ENCODE data around the gene B4GALNT2. TPM values are rescaled to one million over a fixed set of nuclear protein-coding genes. Genes with fewer than 3 reads are reported as not detected.

Gene B4GALNT2
- total RNA-seq, 1 donor from 2014 or later: not detected

DNA sequence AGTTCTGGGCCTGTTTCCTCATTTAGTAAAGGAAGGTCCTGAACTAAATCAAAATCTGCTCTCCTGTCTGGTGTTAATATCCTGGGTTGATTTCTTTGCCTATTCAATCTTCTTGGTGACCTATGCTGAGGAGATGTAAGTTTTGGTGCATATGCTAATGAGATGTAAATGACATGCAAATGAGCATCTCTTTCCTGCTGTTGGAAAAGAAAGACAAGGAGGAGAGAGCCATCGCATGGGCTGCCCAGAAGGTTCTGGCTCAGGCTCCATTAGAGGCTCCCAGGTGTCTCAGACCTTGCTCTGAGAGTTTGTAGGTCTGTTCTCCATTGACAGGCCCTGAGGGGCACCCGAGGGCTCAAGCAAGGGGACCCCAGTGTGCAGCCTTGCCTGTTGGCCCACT, 81.3 kb downstream of the B4GALNT2 start:
- no peak for DNase-seq

DNA sequence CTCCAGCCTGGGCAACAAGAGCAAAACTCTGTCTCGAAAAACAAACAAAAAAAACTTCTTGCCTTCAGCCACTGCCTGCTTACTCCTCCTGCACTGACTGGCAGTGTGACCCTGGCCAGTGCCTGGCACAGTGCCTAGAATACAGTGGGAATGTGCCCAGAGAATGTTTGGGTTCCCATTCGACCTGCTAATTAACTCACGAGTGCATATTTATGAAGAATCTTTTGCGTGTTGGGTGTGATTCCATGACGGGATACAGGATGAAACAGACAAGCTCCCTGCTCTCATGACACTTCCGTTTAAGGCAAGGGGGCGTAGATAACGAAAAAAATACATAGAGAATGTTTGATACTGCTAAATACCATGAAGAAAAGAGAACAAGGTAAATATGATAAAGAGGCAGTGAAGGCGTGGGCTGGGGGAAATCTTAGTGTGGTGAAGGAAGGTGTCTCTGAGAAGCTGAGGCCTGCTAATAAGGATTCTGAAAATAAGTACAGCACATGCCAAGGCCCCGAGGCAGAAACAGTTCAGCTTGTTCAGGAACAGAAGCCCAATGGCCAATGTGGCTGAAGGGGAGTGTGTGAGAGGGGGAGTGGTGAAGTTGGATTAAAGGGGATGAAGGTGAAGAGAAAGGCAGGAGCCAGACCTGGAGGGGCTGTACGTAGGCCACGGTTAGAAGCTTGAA, 82.2 kb downstream of the B4GALNT2 start:
- no peak for DNase-seq

DNA sequence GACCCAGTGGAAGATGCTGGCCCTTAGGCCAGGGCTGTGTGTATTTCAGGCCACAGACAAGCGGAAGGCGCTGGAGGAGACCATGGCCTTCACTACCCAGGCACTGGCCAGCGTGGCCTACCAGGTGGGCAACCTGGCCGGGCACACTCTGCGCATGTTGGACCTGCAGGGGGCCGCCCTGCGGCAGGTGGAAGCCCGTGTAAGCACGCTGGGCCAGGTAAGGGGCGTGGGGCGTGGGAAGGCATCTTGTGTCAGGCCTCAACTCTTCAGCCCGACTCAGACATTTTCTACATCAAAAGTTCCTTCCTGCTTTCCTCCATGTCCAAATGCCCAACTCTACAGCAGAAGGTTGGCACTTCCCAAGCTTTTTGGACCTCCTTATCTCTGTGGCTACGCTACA, 83.9 kb downstream of the B4GALNT2 start:
- no peak for DNase-seq

DNA sequence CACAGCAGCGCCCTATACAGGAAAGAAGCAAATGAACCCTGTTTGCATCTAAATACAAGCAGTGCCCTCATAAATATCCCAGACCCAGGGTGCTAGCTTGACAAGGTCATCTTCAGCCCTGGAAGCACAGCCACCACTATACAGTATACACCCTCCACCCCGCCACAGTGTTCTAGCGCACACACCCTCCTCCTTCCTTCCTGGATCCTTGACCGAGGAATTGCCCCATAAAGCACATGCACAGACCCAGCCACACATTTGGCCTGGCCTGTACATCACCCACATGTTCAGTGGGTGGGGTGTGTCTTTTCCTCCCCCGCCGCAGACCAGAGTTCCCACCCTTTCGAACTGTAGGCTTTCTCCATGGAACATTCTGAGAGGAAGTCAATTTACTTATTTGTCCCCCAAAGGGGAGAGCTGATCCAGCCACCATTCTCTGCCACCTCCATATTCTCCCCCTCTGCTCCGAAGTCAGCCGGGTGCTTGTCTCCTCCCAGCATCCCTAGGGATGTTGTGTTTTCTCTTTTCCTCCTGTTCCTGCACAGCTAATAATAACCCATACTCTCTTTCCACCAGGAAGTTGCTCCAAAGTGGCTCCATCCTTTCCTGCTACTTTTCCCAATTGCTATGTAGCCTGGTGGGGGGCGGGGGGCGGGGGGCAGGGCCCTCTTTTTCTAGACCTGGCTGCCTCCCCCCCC, 84.5 kb downstream of the B4GALNT2 start:
- no peak for DNase-seq

DNA sequence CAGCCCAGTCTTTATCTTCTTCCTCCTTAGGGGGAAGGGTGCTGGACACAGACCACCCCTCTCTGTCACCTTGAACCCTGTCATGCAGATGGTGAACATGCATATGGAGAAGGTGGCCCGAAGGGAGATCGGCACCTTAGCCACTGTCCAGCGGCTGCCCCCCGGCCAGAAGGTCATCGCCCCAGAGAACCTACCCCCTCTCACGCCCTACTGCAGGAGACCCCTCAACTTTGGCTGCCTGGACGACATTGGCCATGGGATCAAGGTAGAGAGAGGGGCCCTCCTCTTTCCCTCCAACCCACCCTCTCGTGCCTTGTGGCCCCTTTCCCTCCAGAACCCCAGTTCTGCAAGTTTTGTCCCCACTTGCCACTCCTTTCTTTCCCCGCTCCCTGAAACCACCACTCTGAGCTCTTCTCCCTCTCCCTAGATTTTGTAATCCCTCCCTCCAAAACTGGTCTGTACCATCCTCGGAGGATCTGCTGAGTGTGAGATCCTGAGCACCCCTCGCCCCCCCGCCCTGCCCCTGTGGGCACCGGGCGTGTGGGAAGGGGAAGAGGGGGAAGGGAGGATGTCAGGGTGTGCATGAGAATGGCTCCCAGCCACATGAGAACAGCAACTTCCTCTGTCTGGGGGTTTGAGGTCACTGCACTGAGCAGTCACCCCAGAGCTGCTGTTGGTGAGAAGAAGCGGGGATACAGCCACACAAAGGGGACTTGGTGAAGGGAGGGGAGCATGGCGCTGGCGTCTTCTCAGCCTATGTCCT, 85.3 kb downstream of the B4GALNT2 start:
- DNase-seq: no peak

DNA sequence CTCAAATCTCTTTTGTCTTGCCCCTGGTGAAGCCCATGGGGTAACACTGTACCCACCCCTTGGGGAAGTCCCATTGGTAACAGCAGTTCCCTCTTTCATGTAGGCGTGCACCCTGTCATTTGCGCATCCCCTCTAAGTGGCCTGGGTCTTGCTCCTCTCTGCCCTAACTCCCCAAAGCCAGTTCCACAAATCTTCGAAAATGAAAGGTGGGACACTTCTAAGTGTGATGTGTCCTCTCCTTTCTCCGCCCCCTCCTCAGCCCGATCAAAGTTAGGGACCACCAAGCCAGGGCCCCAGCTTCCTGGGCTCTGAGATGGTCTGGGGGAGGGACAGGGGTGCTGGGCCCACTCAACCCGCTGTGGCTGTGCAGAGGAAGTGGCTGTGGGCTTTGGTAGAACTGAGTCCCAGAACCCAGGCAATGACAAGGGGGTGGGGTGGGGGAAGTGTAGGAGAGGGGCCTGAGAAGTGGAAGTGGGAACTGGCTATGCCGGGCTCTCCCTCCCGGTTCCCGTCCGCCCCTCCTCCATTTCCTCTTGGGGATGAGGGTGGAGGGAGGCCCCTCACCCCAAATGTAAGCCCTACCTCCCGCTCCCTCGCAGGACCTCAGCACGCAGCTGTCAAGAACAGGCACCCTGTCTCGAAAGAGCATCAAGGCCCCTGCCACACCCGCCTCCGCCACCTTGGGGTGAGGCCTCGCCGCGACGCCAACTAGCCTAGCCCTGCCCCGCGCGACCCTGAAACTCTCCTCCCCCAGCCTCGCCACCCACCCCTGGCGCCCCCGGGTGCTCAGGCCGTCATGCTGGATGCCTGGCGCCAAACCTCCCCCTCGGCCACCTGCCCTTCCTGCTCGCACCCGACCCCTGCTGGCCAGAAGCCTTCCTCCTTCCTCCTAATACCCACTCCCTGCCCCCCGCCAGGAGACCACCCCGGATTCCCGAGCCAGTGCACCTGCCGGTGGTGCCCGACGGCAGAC, 86.7 kb downstream of the B4GALNT2 start:
- DNase-seq: no peak

DNA sequence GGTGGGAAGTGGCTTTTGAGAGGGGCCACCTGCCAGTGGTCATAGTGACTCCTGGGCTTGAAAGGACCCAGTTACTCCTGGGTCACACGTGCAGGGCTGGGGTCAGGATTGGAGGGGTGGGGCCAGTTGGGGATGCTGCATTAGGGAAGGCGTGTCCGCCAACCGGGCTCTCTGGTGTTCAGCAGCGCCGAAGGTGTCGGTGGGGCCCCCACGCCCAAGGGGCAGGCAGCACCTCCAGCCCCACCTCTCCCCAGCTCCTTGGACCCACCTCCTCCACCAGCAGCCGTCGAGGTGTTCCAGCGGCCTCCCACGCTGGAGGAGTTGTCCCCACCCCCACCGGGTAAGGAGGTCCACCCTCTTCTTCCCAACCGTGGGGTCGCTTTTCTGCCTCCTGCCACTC, 87.4 kb downstream of the B4GALNT2 start:
- no peak for DNase-seq

DNA sequence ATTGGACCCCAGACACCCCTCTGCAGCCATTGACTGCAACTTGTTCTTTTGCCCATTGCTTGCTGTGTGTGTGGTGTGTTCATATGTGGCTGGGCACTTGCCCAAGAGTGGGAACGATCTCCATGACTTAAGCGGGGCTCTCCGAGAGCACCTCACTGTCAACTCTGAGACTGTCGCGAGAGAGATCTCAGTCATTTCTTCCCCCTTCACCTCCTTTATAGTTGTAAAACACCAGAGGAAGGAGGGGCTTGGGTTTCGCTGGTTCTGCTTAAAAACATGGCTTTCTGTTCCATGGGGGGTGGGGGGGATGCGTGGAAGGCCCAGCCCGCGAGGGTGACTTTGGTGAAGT, 90.6 kb downstream of the B4GALNT2 start:
- DNase-seq: no peak

DNA sequence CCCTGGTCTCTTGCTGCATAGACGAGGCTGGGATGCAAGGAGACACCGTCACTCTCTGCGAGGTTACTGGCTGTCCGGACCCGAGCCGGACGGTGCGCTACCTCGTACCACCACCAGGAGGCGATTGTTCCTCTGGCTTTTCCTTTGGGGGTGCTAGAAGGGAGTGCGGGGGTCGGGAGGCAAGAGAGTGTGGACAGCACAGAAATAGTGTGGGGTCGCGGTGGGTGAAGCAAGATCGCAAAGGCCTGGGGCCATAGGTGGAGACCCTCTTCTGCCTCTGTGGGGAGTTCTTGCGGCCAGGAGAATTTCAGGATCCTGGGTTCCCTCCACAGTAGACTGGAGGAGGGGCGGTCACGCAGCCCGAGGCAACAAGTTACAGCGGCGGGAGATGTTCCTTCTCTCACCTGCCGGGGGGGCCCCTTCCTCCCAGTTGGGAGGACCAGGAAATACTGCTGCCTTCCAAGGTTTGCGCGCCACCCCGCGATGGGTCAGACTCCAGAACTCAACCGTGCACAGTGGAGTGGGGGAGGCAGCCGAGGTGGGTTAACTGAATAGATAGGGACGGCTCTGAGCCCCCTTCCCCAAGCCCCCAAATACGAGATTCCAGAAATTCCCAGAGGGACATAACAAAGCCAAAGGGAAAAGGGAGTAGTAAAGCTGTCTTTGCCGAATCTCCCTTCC, 91.1 kb downstream of the B4GALNT2 start:
- DNase-seq: no peak

DNA sequence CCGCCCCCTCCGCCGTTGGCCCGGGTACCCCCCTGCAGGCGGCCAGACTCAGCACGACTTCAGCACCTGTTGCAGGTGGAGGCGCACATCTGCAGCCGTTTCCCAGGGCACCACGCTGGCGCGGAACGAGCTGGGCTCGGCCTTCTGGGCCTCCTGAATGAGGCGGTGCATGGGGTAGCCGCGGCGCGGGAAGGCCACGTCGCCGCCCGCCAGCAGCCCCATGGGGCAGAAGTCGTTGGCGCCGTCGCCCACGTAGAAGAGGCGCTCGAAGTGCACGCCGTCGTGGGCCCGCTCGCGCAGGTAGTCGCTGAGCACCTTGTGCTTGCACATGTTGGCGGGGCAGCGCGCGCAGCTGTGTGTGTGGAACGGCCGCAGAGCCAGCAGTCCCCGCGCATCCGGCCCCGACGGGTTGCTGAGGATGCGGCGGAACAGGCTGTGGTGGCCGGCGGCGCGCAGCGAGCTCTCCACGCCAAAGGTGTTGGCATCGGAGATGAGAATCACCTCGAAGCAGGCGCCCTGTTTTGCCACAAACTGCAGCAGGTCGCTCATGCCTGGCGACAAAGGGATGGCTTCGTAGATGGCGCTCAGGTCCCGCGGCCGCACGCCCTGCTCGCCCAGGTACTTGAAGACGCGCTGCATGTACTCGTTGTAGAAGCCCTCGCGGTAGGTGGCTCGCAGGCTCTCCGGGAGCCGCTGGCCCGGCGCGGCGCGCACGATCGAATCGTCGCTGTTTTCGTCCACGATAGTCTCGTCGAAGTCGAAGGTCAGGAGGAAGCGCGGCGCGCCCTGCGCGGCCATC, 91.8 kb downstream of the B4GALNT2 start:
- no peak for DNase-seq

DNA sequence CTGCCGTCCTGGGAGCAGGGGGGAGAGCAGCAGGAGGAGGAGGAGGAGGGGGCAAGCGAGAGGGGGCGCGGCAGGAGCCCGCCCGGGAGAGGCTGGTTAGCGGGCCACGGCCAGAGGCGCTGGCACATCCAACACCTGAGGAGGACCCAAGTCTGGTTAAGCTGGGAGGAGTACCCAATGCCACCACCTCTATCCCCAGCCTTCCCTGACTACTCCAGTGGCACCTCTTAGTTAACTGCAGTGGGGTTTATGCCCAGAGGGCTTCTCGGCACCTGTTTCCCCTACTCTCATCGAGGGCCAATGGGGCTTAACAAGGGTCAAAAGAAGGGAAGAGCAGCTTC, 92.4 kb downstream of the B4GALNT2 start:
- no peak for DNase-seq

DNA sequence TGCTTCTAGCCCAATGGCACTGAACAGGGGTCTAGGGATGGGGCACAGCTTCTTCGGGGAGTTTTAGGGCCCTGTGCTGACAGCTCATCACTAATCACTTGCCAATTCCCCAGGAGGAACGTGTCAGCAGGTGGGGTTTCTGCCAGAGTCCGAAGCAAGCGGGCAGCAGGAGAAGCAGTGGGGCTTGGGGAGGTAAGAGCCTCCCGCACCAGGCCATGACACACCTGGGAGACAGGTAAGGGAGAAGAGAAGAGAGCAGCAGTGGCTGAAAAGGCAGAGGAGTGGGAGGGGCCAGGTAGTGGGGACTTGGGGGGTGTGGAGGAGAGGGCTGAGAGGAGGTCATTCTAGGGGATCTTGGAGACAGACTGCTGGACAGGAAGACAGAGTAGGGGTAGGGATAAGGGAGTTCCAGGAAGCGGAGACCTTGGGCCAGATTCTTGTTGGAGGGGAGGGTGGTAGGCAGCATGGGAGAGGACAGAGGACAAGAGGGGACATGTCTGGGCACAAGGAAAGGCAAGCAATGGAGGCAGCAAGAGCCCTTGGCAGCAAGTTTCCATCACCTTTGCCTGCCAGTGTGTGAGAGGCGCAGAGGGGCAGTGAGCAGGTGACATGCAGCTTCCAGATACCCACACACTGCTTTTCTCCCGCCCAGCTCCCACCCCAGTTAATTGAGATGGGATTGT, 93.1 kb downstream of the B4GALNT2 start:
- no peak for DNase-seq

Other genes with a start within 250 kb of the B4GALNT2 start
- 19.0 TPM for gene ATP5MC1, start 240.0 kb upstream of the B4GALNT2 start, total RNA-seq
- gene UBE2Z, start 224.4 kb upstream of the B4GALNT2 start, total RNA-seq: 60.0 TPM
- 38.4 TPM for gene SNF8, start 187.9 kb upstream of the B4GALNT2 start, total RNA-seq
- gene GIP, start 164.2 kb upstream of the B4GALNT2 start, total RNA-seq: not detected
- 1.9 TPM for gene IGF2BP1, start 135.4 kb upstream of the B4GALNT2 start, total RNA-seq
- gene GNGT2, start 77.8 kb downstream of the B4GALNT2 start, total RNA-seq: 0.31 TPM
- 0.62 TPM for gene ABI3, start 77.9 kb downstream of the B4GALNT2 start, total RNA-seq
- gene PHOSPHO1, start 98.0 kb downstream of the B4GALNT2 start, total RNA-seq: 1.6 TPM
- gene ZNF652, start 229.5 kb downstream of the B4GALNT2 start, total RNA-seq: 35.4 TPM